OCI-LY3 (cell line): ENCODE data around the gene ADAM33.

Experiments
- H2AFZ ChIP-seq: fragments of 200-600, 300-600 bp; shearing (Covaris generic); 2 replicates; pipeline ENCODE4 v1.6.0; 2014; ENCODE audit warnings: antibody characterized with exemption, low read depth, low read length
- H3K27ac ChIP-seq: fragments of 200-600, 300-600 bp; sonication (generic); 2 replicates; pipeline ENCODE4 v1.5.1; 2014; ENCODE audit warnings: mild to moderate bottlenecking, low read length, moderate library complexity, mixed read lengths
- H3K27me3 ChIP-seq: fragments of 200-600, 300-600 bp; sonication (generic); 2 replicates; pipeline ENCODE4 v1.6.1; 2014; ENCODE audit warnings: low read depth, low read length, mixed read lengths
- H3K36me3 ChIP-seq: fragments of 200-600, 300-600 bp; sonication (generic); replicated peaks from 2 replicates; pipeline ENCODE3; 2014; ENCODE audit warnings: low read depth, low read length, mixed read lengths
- H3K4me1 ChIP-seq: fragments of 300-600, 200-600 bp; sonication (generic); 2 replicates; pipeline ENCODE4 v1.6.1; 2014; ENCODE audit warnings: low read length, mixed read lengths
- H3K4me2 ChIP-seq: fragments of 200-600, 300-600 bp; sonication (generic); 2 replicates; pipeline ENCODE4 v1.6.1; 2014; ENCODE audit warnings: low read length, mixed read lengths
- H3K4me3 ChIP-seq: fragments of 300-600, 200-600 bp; sonication (generic); 2 replicates; pipeline ENCODE4 v1.5.1; 2014; ENCODE audit warnings: antibody characterized with exemption, mild to moderate bottlenecking, low read length, moderate library complexity
- H3K79me2 ChIP-seq: fragments of 300-600, 200-600 bp; shearing (Covaris generic); 2 replicates; pipeline ENCODE4 v1.6.1; 2014; ENCODE audit warnings: mild to moderate bottlenecking, low read length, mixed read lengths
- H3K9ac ChIP-seq: fragments of 300-600, 200-600 bp; shearing (Covaris generic); 2 replicates; pipeline ENCODE4 v1.6.0; 2014; ENCODE audit warnings: mild to moderate bottlenecking, low read length, moderate library complexity
- H3K9me3 ChIP-seq: fragments of 200-600, 300-600 bp; shearing (Covaris generic); 2 replicates; pipeline ENCODE4 v1.6.1; 2014; ENCODE audit warnings: low read length, mixed read lengths; ENCODE audit not compliant: insufficient read depth
- H4K20me1 ChIP-seq: fragments of 200-600, 300-600 bp; sonication (generic); 2 replicates; pipeline ENCODE4 v1.6.1; 2016; ENCODE audit warnings: low read length, mixed read lengths; ENCODE audit not compliant: insufficient read depth
- CTCF ChIP-seq: fragments of 200-600, 300-600 bp; sonication (generic); IDR thresholded peaks from 2 replicates; pipeline ENCODE4 v1.5.1; 2014; ENCODE audit warnings: antibody characterized with exemption, low read length, low read depth
- EZH2phosphoT487 ChIP-seq: fragments of 200-600 bp; shearing (Covaris generic); IDR thresholded peaks from 2 replicates; pipeline ENCODE4 v1.6.1; 2018; ENCODE audit warnings: antibody characterized with exemption, mixed run types, low read depth

Gene ADAM33

GRCh38 chr20:3686421-3686820 lies 4.6 kb upstream of the ADAM33 start:
- TF ChIP-seq CTCF: no peak
- TF ChIP-seq EZH2phosphoT487: no peak
- Histone ChIP-seq H3K9ac (no peak overlapping the region), H3K79me2 (no peaks in the 10 kb centered on the region), H3K9me3 (no peaks in the 10 kb centered on the region), H2AFZ (no peak overlapping the region), H3K4me2 (no peak overlapping the region), H3K36me3 (no peaks in the 10 kb centered on the region), H3K27me3 (0 out of 2 replicates have a peak, but pooled peaks cover 3% of the 10 kb centered on the region), H3K4me3 (no peak overlapping the region), H3K4me1 (peaks cover 3% of the 10 kb centered on the region; the same call in 1 of the 2 replicates), H3K27ac (no peak overlapping the region), H4K20me1 (no peaks in the 10 kb centered on the region)

GRCh38 chr20:3685341-3685740 lies 3.5 kb upstream of the ADAM33 start:
- Histone ChIP-seq H4K20me1 (no peaks in the 10 kb centered on the region), H3K9ac (no peak overlapping the region), H3K27me3 (0 out of 2 replicates have a peak, but pooled peaks cover 3% of the 10 kb centered on the region), H3K79me2 (no peaks in the 10 kb centered on the region), H3K4me1 (peaks cover 3% of the 10 kb centered on the region; the same call in 1 of the 2 replicates), H3K4me3 (no peak overlapping the region), H3K27ac (no peak overlapping the region), H2AFZ (no peak overlapping the region), H3K9me3 (no peaks in the 10 kb centered on the region), H3K36me3 (no peaks in the 10 kb centered on the region), H3K4me2 (no peak overlapping the region)
- no peak for TF ChIP-seq CTCF
- no peak for TF ChIP-seq EZH2phosphoT487

DNA sequence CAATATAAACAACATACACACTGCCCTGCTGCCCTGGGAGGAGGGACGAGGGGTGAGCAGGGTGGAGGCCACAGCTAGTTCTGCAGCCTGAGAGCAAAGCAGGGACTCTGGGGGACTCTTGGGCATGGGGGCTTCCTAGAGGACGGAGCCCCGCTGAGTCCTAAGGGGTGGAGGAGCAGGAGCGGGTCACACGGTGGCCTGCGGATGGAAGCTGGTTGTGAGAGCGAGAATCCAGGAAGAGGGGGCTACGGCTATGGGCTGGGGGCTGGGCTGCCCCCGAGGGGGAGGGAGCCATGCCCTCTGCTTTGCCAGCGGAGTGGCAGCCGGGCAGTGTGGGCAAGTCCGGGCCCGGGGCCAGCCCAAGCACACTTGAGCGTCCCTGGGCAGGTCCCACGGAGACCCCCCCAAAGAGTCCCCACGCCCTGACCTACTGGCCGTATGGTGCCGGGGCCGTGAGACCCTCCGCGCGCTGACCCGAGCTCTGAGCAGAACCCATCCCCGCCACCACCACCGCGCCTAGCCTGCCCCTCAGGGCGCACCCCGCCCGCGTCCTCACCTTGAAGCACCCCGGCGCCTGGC lies 369 bp downstream of the ADAM33 start:
- Histone ChIP-seq H3K9ac (no peak overlapping the region), H3K4me3 (no peak overlapping the region), H3K9me3 (no peaks in the 10 kb centered on the region), H3K4me2 (no peak overlapping the region), H3K4me1 (peaks cover 4% of the 10 kb centered on the region), H3K27ac (no peak overlapping the region), H3K36me3 (no peaks in the 10 kb centered on the region), H2AFZ (no peak overlapping the region), H3K27me3 (0 out of 2 replicates have a peak, but pooled peaks cover 8% of the 10 kb centered on the region), H4K20me1 (no peaks in the 10 kb centered on the region), H3K79me2 (no peaks in the 10 kb centered on the region)
- TF ChIP-seq EZH2phosphoT487 (no peak), CTCF (no peak)

DNA sequence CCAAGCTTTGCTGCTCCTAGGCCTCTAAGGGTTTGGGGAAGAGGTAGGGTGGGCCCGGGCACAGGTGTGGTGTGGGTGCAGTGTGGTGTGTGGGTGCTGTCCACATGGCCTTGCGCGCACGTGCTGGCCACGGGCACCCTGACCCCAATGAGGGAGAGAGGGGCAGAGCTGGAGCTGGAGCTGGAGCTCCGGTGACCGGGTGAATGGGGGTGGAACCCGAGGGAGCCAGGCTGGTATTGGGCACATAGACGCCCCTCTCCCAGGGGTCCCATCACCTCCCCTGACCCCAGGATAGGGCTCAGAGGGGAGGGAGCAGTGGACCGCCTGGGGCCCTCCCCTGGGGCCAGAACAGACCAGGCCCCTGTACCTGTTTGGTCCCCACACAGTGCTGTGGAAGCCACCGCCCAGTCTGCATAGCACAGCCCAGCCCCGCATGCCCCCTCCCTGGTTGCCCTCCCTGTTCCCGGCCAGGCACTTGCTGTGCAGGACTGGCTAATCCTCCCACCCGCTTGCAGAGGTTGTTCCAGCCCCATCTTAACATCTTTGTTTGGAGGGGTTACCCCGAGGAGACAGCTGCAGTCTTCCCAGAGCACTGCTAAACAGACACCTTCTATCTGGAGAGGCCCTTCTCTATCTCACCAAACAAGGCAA lies 984 bp downstream of the ADAM33 start:
- TF ChIP-seq CTCF: no peak
- TF ChIP-seq EZH2phosphoT487: no peak
- Histone ChIP-seq H3K4me2 (no peak overlapping the region), H4K20me1 (no peaks in the 10 kb centered on the region), H3K79me2 (no peaks in the 10 kb centered on the region), H3K9me3 (no peaks in the 10 kb centered on the region), H3K4me1 (peaks cover 4% of the 10 kb centered on the region), H2AFZ (no peak overlapping the region), H3K27ac (no peak overlapping the region), H3K36me3 (no peaks in the 10 kb centered on the region), H3K9ac (no peak overlapping the region), H3K27me3 (peaks cover 12% of the 10 kb centered on the region), H3K4me3 (no peak overlapping the region)
